Central memory CD8-positive, alpha-beta T cell (primary cell): ENCODE data around the gene TMED1.

Experiments
- ATAC-seq: fragments of 150-1000 bp; cut with Tn5 transposase; replicated peaks from 2 replicates; pipeline ENCODE4 v1.10.0; 2022; ENCODE audit warnings: mild to moderate bottlenecking, moderate FRiP score, moderate number of reproducible peaks; ENCODE audit not compliant: poor library complexity, severe bottlenecking; ENCODE audit errors: extremely low read depth
- DNase-seq, 2 donors: peaks; one replicate each; pipeline ENCODE4 v3.0.0; 2021; ENCODE audit warnings: low spot score in 2 of 2
- H3K27ac Mint-ChIP-seq: one replicate; pipeline ENCODE4 v1.8.0; 2022; ENCODE audit warnings: low read depth, mild to moderate bottlenecking, moderate library complexity, mixed read lengths
- H3K27me3 Mint-ChIP-seq: one replicate; pipeline ENCODE4 v1.8.0; 2022; ENCODE audit warnings: mixed read lengths
- H3K36me3 Mint-ChIP-seq: one replicate; pipeline ENCODE4 v1.8.0; 2022; ENCODE audit warnings: mild to moderate bottlenecking, moderate library complexity, mixed read lengths; ENCODE audit not compliant: insufficient read depth
- H3K4me1 Mint-ChIP-seq: one replicate; pipeline ENCODE4 v1.8.0; 2022; ENCODE audit warnings: mixed read lengths
- H3K4me3 Mint-ChIP-seq: one replicate; pipeline ENCODE4 v1.8.0; 2022; ENCODE audit warnings: mild to moderate bottlenecking, moderate library complexity, mixed read lengths
- H3K9me3 Mint-ChIP-seq: one replicate; pipeline ENCODE4 v1.8.0; 2022; ENCODE audit warnings: mixed read lengths

TMED1 gene

DNA sequence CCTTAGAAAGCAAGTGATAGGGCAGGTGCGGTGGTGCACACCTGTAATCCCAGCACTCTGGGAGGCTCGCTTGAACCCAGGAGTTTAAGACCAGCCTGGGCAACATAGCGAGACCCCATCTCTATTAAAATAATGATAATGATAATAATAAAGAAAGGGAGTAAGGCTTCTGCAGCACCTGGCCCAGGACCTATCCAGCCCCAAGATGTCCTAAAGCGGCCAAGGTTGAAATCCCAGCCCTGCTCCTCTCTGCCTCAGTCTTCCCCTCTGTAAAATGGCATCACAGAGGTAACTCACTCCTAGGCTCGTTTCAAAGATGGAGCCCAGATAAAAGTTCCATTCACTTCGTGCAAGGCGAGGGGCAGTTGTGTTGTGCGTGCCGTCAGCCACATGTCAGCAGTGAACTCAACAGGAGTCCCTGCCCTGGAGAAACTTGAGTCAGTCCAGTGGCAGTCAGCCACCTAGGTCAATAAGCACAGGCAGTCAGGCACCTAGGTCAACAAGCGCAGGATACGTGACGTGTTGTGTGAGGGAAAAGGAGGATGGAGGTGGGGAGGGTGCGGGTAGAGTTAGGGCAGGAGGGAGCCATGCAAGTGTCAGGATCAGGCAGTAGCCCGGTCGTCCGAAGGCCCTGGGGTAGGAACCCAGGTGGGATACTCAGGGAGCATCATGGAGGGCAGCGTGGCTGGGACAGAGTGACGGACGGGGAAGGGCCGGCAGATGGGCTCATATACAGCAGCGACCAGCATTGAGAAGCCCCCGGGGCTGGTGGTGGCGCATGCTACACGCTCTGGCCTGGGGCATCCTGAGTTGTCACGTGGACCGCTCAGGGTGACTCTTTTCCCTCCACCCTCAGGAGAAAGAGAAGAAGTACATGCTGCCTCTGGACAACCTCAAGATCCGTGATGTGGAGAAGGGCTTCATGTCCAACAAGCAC lies 16.6 kb downstream of the TMED1 start:
- Mint-ChIP-seq H3K9me3 (no peaks in the 10 kb centered on the region), H3K4me1 (peaks cover 24% of the 10 kb centered on the region), H3K36me3 (peaks cover 45% of the 10 kb centered on the region), H3K27me3 (no peaks in the 10 kb centered on the region), H3K4me3 (no peak overlapping the region), H3K27ac (peak overlapping the region; percentile 79)
- DNase-seq (no peak), ATAC-seq (no peak)

DNA sequence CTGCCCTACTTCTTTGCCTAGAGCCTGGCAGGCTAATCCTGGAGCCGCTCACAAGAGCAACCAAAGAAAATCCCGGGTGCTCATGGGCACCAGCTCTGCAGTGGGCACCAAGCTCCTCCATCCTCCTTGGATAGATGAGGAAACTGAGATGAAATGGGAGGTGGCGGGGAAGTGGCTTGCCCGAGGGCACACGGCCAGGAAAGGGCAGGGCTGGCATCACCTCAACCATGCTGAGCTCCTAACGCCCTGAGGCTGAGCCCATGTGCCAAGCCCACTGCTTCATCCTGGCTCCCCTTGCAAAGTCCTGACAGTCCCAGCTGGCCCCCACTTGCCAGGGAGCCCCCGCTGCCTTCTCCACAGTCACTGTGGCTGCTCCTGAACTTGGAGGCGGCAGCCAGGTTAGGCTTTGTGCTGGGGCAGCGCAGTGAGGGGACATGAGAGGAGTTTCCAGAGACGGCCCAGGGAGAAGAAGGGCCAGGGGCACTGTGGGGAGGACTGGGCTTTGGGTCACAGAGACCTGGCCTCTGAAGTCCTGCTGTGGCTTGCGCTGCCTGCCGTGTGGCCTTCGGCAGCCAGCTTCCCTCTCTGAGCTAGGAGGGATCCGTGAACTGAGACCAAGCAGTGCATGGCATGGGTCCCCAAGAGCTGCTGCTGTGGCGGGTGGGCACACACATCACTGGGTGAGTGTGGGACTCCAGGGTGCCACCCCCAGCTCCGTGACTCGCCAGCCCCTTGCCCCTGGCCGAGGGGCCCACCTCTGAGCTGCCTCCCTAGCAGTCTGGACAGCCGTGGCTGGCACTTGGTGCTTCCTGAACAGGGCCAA lies 17.5 kb downstream of the TMED1 start:
- Mint-ChIP-seq H3K27me3 (no peaks in the 10 kb centered on the region), H3K4me1 (peaks cover 29% of the 10 kb centered on the region), H3K9me3 (no peaks in the 10 kb centered on the region), H3K27ac (peak overlapping the region; percentile 8), H3K36me3 (peaks cover 43% of the 10 kb centered on the region), H3K4me3 (no peak overlapping the region)
- ATAC-seq (no peak), DNase-seq (no peak)

DNA sequence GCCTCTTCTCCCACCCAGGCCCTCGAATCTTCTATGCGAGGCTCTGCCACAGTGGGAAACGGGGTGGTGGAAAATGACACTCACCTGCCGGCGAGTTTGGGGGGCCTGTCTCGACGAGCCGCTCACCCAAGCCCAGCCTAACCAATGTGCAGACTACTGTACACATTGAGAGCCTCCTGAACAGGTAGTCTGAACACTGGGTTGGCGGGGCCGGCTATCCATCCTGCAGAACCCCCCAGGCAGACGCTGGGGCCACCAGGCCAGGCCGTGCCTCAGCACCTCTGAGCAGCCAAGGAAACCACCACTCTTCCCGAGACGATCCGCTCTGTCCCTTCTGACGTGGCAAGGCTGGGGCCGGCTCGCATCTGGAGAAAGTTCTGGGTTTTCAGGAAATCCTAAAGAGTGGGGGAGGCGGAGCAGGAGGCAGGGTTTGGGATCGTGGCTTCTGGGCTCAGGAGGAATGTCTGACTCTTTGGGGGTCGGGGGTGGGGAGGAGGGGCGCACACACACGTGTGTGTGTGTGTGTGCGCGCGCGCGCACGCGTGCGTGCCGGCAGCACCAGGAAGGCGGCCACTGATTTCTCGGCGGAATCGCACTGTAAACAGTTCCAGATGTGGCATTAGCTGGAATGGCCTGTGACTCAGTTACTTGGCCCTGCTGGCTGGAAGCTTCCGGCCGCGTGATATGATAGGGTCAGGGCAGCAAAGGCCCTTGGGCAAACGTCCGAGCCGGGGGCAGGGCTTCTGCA lies 18.5 kb downstream of the TMED1 start:
- DNase-seq (no peak), ATAC-seq (no peak)
- Mint-ChIP-seq H3K27ac (peak overlapping the region; percentile 8), H3K36me3 (peaks cover 44% of the 10 kb centered on the region), H3K4me1 (peaks cover 37% of the 10 kb centered on the region), H3K9me3 (no peaks in the 10 kb centered on the region), H3K27me3 (no peaks in the 10 kb centered on the region), H3K4me3 (no peak overlapping the region)

DNA sequence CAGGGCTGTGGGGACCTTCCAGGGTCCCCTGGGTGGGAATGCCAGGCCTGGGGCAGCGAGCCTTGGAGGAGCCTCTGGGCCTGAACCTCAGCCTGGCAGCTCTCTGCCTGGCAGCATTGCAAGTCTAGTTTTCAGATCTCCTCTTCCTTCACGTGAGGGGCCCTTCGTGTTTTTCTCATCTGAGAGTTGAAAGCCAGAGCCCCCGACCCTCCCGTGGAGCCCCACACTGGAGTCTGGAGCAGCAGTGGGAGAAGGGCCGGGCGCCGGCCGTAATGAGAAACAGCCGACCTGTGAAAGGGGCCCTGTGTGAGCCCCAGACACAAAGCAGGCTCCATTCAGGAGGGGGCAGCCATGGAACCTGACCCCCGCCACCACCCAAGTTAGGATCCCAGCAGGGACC lies 19.3 kb downstream of the TMED1 start:
- H3K27ac Mint-ChIP-seq = peak overlapping the region; percentile 74
- H3K4me1 Mint-ChIP-seq = peaks cover 37% of the 10 kb centered on the region
- DNase-seq (no peak), ATAC-seq (no peak)
- no peak overlapping the region for H3K4me3 Mint-ChIP-seq
- no peaks in the 10 kb centered on the region for H3K9me3 Mint-ChIP-seq
- H3K27me3 Mint-ChIP-seq = no peaks in the 10 kb centered on the region
- H3K36me3 Mint-ChIP-seq = peaks cover 37% of the 10 kb centered on the region

DNA sequence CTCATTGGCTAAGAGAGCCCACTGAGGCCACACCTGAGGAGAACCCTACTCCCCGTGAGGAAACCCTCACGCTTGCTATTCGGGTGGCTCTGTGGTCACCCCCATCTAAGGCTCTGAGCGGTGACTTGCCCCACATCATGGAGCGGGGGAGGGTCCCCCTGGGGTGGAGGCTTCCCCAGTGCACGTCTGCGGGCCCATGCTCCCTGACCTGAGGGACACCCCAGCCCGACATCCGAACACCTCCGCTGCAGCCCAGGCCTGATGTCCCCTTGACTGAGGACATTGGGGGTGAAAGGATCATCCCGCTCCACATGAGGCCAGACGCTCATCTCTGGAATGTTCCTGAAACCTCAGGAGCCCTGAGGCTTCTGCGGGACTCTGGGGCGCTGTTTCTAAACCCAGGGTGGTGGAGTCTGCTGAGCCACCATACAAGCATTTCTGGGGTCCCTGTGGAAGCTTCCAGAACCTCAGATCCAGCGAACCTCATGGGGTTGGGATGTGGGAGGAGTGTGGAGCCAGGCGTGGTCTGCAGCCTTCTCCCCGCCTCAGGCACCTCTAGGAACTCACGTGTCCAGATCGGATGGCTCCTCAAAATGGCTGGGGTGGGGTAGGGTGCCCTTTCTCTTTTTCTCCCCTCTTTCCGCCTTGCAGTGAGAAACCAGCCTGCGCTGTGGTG lies 19.9 kb downstream of the TMED1 start:
- Mint-ChIP-seq H3K27me3 (no peaks in the 10 kb centered on the region), H3K9me3 (no peaks in the 10 kb centered on the region), H3K4me3 (no peak overlapping the region), H3K27ac (peak overlapping the region; percentile 74), H3K36me3 (peaks cover 36% of the 10 kb centered on the region), H3K4me1 (peaks cover 37% of the 10 kb centered on the region)
- DNase-seq (no peak), ATAC-seq (no peak)

DNA sequence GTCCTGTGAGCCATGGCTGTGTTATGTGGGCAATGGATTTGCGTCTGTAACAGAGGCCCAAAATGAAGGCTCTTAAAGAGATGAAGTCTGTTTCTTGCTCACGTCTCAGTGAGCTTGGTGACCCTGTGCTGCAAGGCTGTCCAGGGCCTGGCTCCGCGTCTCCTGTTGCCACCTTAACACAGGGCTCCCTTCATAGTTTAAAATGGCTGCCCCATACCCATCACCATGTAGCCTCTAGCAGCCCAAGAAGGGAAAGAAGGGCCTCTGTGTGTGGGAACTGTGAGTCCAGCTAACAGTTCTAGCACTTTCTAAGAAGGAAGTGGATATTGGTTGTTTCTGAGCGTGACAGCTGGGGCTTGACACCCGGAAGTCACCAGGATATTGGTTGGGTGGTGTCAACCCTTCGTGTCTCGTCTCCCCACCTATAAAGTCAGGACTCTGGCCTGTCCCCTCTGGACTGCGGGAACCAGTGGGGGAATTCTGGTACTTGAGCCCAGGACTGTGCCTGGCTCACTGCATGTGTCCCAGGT lies 20.9 kb downstream of the TMED1 start:
- Mint-ChIP-seq H3K27ac (peak overlapping the region; percentile 91), H3K36me3 (peaks cover 29% of the 10 kb centered on the region), H3K4me3 (peak overlapping the region; percentile 36), H3K27me3 (no peaks in the 10 kb centered on the region), H3K9me3 (no peaks in the 10 kb centered on the region), H3K4me1 (peaks cover 39% of the 10 kb centered on the region)
- ATAC-seq (peak; percentile 61), DNase-seq (peak in 1 of 2 donors; percentile 25)

DNA sequence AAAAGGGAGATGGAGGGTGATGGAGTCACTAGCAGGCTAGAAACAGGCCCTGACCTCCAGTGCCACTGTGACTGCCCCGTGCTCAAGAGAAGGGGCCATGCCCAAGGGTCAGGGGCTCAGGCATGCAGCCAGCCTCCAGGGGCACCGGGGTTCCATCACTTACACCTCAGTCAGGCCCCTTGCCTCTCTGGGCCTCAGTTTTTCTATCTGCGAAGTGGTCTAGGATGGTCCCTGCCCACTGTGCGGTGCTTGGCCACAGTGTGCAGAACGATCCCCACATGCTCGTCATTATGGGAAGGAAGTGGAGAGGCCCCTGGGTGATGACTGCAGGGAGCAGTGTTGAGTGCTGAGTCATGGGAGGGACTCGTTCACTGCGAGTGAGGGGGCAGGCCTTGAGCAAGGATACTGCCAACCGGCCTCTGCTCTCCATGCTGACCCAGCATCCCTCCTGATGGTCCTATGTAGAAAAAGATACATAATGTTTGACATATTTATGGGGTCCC lies 23.1 kb downstream of the TMED1 start:
- Mint-ChIP-seq H3K36me3 (peaks cover 29% of the 10 kb centered on the region), H3K27ac (peak overlapping the region; percentile 91), H3K27me3 (no peaks in the 10 kb centered on the region), H3K4me1 (peaks cover 49% of the 10 kb centered on the region), H3K9me3 (no peaks in the 10 kb centered on the region), H3K4me3 (peak overlapping the region; percentile 50)
- ATAC-seq = peak; percentile 64
- peak in 1 of 2 donors; percentile 22 for DNase-seq

DNA sequence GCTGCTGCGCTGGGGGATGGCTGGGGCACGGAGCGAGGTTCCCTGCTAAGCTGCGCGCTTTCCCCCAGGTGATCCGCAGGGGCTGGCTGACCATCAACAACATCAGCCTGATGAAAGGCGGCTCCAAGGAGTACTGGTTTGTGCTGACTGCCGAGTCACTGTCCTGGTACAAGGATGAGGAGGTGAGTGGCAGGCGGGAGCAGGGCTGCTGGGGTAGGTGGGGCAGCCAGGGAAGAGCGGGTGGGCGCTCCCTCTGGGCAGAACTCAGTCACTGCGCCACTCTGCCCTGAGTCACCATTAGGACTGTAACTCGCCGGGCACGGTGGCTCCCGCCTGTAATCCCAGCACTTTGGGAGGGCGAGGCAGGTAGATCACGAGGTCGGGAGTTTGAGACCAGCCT lies 23.8 kb downstream of the TMED1 start:
- H3K27ac Mint-ChIP-seq = peak overlapping the region; percentile 91
- no peak overlapping the region for H3K4me3 Mint-ChIP-seq
- ATAC-seq (no peak), DNase-seq (no peak)
- no peaks in the 10 kb centered on the region for H3K9me3 Mint-ChIP-seq
- H3K27me3 Mint-ChIP-seq = no peaks in the 10 kb centered on the region
- H3K4me1 Mint-ChIP-seq = peaks cover 49% of the 10 kb centered on the region
- peaks cover 27% of the 10 kb centered on the region for H3K36me3 Mint-ChIP-seq

DNA sequence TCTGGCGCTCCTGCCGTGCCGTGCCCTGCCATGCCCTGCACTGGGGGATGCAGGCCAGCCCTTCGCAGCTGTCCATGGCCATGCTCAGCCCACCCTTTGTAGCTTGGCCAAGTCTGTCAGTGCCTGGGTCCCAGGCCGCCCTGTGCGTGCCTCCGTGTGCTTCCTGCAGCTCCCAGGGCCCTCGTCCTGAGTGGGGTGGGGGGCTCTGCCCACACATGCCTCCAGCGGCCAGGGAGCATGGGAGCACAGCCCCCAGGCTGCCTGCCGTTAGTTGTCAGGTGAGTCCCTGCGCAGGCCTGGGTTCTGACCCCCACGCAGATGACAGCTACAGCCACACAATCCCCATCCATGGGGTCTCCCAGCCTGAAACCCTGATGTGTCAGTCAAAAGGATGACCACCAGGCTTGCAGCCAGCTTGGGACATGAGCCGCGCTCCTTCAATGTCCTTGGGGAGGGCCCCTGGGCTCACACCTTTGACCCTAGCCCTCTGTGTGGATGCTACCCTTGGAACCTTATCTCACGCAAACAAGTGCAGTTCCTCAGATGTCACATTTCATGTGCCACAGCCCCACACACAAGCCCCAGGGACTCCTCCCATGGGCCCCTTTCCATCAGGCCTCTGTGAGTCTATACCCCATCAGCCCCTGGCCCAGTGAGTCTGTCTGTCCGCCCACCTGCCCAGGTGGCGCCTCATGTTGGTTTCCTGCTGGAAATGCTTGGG lies 24.5 kb downstream of the TMED1 start:
- Mint-ChIP-seq H3K27ac (peak overlapping the region; percentile 91), H3K4me3 (no peak overlapping the region), H3K9me3 (no peaks in the 10 kb centered on the region), H3K4me1 (peaks cover 49% of the 10 kb centered on the region), H3K27me3 (no peaks in the 10 kb centered on the region), H3K36me3 (peaks cover 26% of the 10 kb centered on the region)
- no peak for ATAC-seq
- no peak for DNase-seq

DNA sequence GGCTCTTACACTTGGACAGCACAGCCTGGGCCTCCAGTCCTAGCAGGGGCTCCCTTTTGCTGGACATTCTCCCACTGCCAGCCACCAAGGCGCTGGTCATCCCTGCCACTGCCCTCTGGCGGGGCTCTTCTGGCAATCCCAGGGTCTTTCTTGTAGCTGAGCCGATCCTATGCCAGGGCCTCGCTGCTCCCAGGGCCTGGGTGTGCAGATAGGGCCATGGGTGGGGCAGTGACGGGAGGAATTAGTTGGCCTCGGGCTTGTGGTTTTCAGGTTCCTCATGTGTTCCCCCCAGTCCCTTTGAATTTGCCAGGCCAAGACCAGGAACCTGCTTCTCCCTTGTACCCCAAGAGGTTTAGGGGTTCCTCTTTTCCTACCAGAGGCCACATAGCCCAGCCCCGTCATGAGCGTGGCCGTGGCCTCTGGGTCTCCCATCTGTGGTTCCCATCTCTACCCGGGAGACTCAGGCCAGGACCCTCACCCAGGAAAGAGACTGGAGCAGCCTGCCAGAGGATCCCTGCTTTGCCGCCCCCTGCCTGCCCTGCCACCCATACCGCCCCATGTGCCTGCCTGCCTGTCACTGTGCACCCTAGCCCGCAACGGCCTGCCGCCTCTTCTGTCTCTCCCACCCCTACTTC lies 26.2 kb downstream of the TMED1 start:
- ATAC-seq = no peak
- peak overlapping the region; percentile 81 for H3K27ac Mint-ChIP-seq
- DNase-seq = no peak
- no peaks in the 10 kb centered on the region for H3K27me3 Mint-ChIP-seq
- peaks cover 42% of the 10 kb centered on the region for H3K4me1 Mint-ChIP-seq
- H3K4me3 Mint-ChIP-seq = no peak overlapping the region
- peaks cover 28% of the 10 kb centered on the region for H3K36me3 Mint-ChIP-seq
- no peaks in the 10 kb centered on the region for H3K9me3 Mint-ChIP-seq
